Loucy (cell line): Measurements from ENCODE around the gene LRRC58.

Experiments
- H2AFZ ChIP-seq: fragments of 200-600 bp; sonication (generic); 2 replicates; pipeline ENCODE4 v1.6.0; 2016; ENCODE audit warnings: antibody characterized with exemption, mild to moderate bottlenecking, low read length, moderate library complexity
- H3F3A ChIP-seq: fragments of 200-600 bp; 2 replicates; pipeline ENCODE4 v1.6.0; 2016; ENCODE audit warnings: antibody characterized with exemption, low read depth, mild to moderate bottlenecking
- H3K27me3 ChIP-seq: fragments of 200-600 bp; sonication (generic); 2 replicates; pipeline ENCODE4 v1.6.1; 2014; ENCODE audit warnings: low read length, mild to moderate bottlenecking; ENCODE audit not compliant: insufficient read depth, poor library complexity, severe bottlenecking
- H3K36me3 ChIP-seq: fragments of 200-600 bp; sonication (generic); 2 replicates; pipeline ENCODE4 v1.6.1; 2016; ENCODE audit warnings: low read length; ENCODE audit not compliant: insufficient read depth
- H3K4me1 ChIP-seq: fragments of 200-600 bp; sonication (generic); 2 replicates; pipeline ENCODE4 v1.5.1; 2014; ENCODE audit warnings: low read length, mild to moderate bottlenecking; ENCODE audit not compliant: insufficient read depth, poor library complexity, severe bottlenecking
- H3K4me2 ChIP-seq: fragments of 200-600 bp; sonication (generic); 2 replicates; pipeline ENCODE4 v1.6.0; 2014; ENCODE audit warnings: antibody characterized with exemption, low read length, low read depth, mild to moderate bottlenecking; ENCODE audit not compliant: poor library complexity, severe bottlenecking
- H3K4me3 ChIP-seq: fragments of 200-600 bp; sonication (generic); 2 replicates; pipeline ENCODE4 v1.5.1; 2014; ENCODE audit warnings: low read length, mild to moderate bottlenecking, mixed read lengths; ENCODE audit not compliant: poor library complexity, severe bottlenecking
- H3K79me2 ChIP-seq: fragments of 200-600 bp; sonication (generic); 2 replicates; pipeline ENCODE4 v1.6.1; 2014; ENCODE audit warnings: low read length; ENCODE audit not compliant: insufficient read depth
- H3K9ac ChIP-seq: fragments of 200-600 bp; sonication (generic); 2 replicates; pipeline ENCODE4 v1.6.0; 2014; ENCODE audit warnings: mild to moderate bottlenecking, low read depth, low read length, moderate library complexity; ENCODE audit not compliant: poor library complexity, severe bottlenecking
- H3K9me2 ChIP-seq: fragments of 200-600 bp; sonication (generic); replicated peaks from 2 replicates; pipeline ENCODE4 v1.6.1; 2016; ENCODE audit warnings: low read depth, low read length, mixed read lengths
- H3K9me3 ChIP-seq: fragments of 200-600 bp; sonication (generic); 2 replicates; pipeline ENCODE4 v1.6.1; 2014; ENCODE audit warnings: mild to moderate bottlenecking, antibody characterized with exemption, low read length, low read depth; ENCODE audit not compliant: insufficient read depth
- H4K20me1 ChIP-seq: fragments of 200-600 bp; sonication (generic); 2 replicates; pipeline ENCODE4 v1.6.0; 2014; ENCODE audit warnings: antibody characterized with exemption, low read length, mild to moderate bottlenecking; ENCODE audit not compliant: insufficient read depth, poor library complexity, severe bottlenecking
- CTCF ChIP-seq: fragments of 200-600 bp; sonication (generic); conservative IDR thresholded peaks from 2 replicates; pipeline ENCODE4 v1.5.1; 2014; ENCODE audit warnings: mild to moderate bottlenecking, antibody characterized with exemption, low read length
- EZH2phosphoT487 ChIP-seq: fragments of 200-600 bp; IDR thresholded peaks from 2 replicates; pipeline ENCODE4 v1.6.1; 2018; ENCODE audit warnings: antibody characterized with exemption, mild to moderate bottlenecking, moderate library complexity, borderline replicate concordance

The LRRC58 gene

GRCh38 chr3:120348065-120348990 is 826 bp downstream of the LRRC58 start:
- H3K9me2 ChIP-seq: no peaks in the 10 kb centered on the region
- H4K20me1 ChIP-seq: peaks cover 48% of the 10 kb centered on the region
- H3K9me3 ChIP-seq: no peaks in the 10 kb centered on the region
- H3K4me3 ChIP-seq: peak overlapping the region; percentile 81
- H2AFZ ChIP-seq: peak overlapping the region; percentile 97
- no peaks in the 10 kb centered on the region for H3K27me3 ChIP-seq
- H3F3A ChIP-seq: peaks cover 8% of the 10 kb centered on the region; the same call in 1 of the 2 replicates
- peak overlapping the region; percentile 84 for H3K4me2 ChIP-seq
- H3K36me3 ChIP-seq: 0 out of 2 replicates have a peak, but pooled peaks cover 2% of the 10 kb centered on the region
- peak overlapping the region; percentile 75 for H3K9ac ChIP-seq
- TF ChIP-seq EZH2phosphoT487 (no peak), CTCF (no peak)
- H3K4me1 ChIP-seq: peaks cover 42% of the 10 kb centered on the region
- peaks cover 56% of the 10 kb centered on the region for H3K79me2 ChIP-seq

- peak overlapping the region; percentile 38 for H3K9ac ChIP-seq
- H3K9me2 ChIP-seq: no peaks in the 10 kb centered on the region
- H3K9me3 ChIP-seq: peaks cover 15% of the 10 kb centered on the region
- H3K4me3 ChIP-seq: peak overlapping the region; percentile 54
- H3K4me2 ChIP-seq: peak overlapping the region; percentile 84
- H3F3A ChIP-seq: peaks cover 8% of the 10 kb centered on the region; the same call in 1 of the 2 replicates
- peaks cover 96% of the 10 kb centered on the region for H3K79me2 ChIP-seq
- H3K36me3 ChIP-seq: peaks cover 23% of the 10 kb centered on the region; the same call in 1 of the 2 replicates
- TF ChIP-seq EZH2phosphoT487: no peak
- TF ChIP-seq CTCF: no peak
- no peak overlapping the region for H2AFZ ChIP-seq
- peaks cover 37% of the 10 kb centered on the region for H3K4me1 ChIP-seq
- H4K20me1 ChIP-seq: peaks cover 52% of the 10 kb centered on the region
- no peaks in the 10 kb centered on the region for H3K27me3 ChIP-seq
Measured at GRCh38 chr3:120344349-120344748, 4.8 kb downstream of the LRRC58 start.

GRCh38 chr3:120341658-120342346 is 7.4 kb downstream of the LRRC58 start:
- peaks cover 31% of the 10 kb centered on the region; the same call in 1 of the 2 replicates for H3K36me3 ChIP-seq

More at GRCh38 chr3:120341658-120342346, 7.4 kb downstream of the LRRC58 start:
- Histone ChIP-seq H3K9ac (no peak overlapping the region), H3K4me2 (no peak overlapping the region), H3K4me3 (no peak overlapping the region), H3K9me3 (peaks cover 28% of the 10 kb centered on the region), H3F3A (peaks cover 8% of the 10 kb centered on the region; the same call in 1 of the 2 replicates), H3K27me3 (no peaks in the 10 kb centered on the region), H4K20me1 (peaks cover 41% of the 10 kb centered on the region), H3K4me1 (peaks cover 26% of the 10 kb centered on the region), H3K79me2 (peaks cover 100% of the 10 kb centered on the region), H2AFZ (no peak overlapping the region), H3K9me2 (no peaks in the 10 kb centered on the region)
- TF ChIP-seq EZH2phosphoT487 (no peak), CTCF (no peak)
